DND-41 (cell line): ENCODE results near the gene RELCH.

Experiments
- ATAC-seq: fragments of 200-7000 bp; cut with Tn5 transposase; 3 replicates; pipeline ENCODE4 v1.9.1; 2021; ENCODE audit warnings: low read depth; ENCODE audit not compliant: insufficient read depth
- DNase-seq: peaks from one replicate; pipeline ENCODE4 v3.0.0-alpha.2; 2020
- H2AFZ ChIP-seq: 2 replicates; pipeline ENCODE4 v1.6.0; 2012; ENCODE audit warnings: low read depth, low read length
- H3K27ac ChIP-seq: 2 replicates; pipeline ENCODE4 v1.5.1; 2012; ENCODE audit warnings: low read length, inconsistent platforms
- H3K27me3 ChIP-seq: fragments of 200-600 bp; sonication (generic); 2 replicates; pipeline ENCODE4 v1.6.0; 2012; ENCODE audit warnings: low read length, mild to moderate bottlenecking, inconsistent platforms; ENCODE audit not compliant: insufficient read depth, poor library complexity
- H3K36me3 ChIP-seq: 2 replicates; pipeline ENCODE4 v1.5.1; 2012; ENCODE audit warnings: low read length, inconsistent platforms; ENCODE audit not compliant: insufficient read depth
- H3K4me1 ChIP-seq: 2 replicates; pipeline ENCODE4 v1.5.1; 2012; ENCODE audit warnings: mild to moderate bottlenecking, low read length; ENCODE audit not compliant: insufficient read depth
- H3K4me2 ChIP-seq: 2 replicates; pipeline ENCODE4 v1.6.0; 2012; ENCODE audit warnings: mild to moderate bottlenecking, moderate library complexity, low read length, inconsistent platforms; ENCODE audit not compliant: insufficient read depth
- H3K4me3 ChIP-seq, 2 experiments: fragments of 200-600 bp in 1 of 2; shearing (Covaris generic) in 1 of 2; 2 replicates each; pipeline ENCODE4 v1.5.1; 2012 to 2016; ENCODE audit warnings: inconsistent platforms in 2 of 2, low read length in 2 of 2, mild to moderate bottlenecking in 2 of 2, low read depth in 1 of 2, moderate library complexity in 1 of 2
- H3K79me2 ChIP-seq: 2 replicates; pipeline ENCODE4 v1.6.0; 2012; ENCODE audit warnings: low read length, inconsistent platforms; ENCODE audit not compliant: insufficient read depth
- H3K9ac ChIP-seq: 2 replicates; pipeline ENCODE4 v1.6.0; 2012; ENCODE audit warnings: low read depth, mild to moderate bottlenecking, inconsistent platforms, low read length, moderate library complexity
- H3K9me3 ChIP-seq: 2 replicates; pipeline ENCODE4 v1.5.1; 2012; ENCODE audit warnings: low read length, moderate library complexity, mild to moderate bottlenecking, inconsistent platforms; ENCODE audit not compliant: insufficient read depth, severe bottlenecking
- H4K20me1 ChIP-seq: 2 replicates; pipeline ENCODE4 v1.6.0; 2012; ENCODE audit warnings: low read length; ENCODE audit not compliant: insufficient read depth
- CTCF ChIP-seq: IDR thresholded peaks from 2 replicates; pipeline ENCODE4 v1.5.1; 2012; ENCODE audit warnings: borderline replicate concordance, low read length, moderate library complexity, mild to moderate bottlenecking; ENCODE audit not compliant: poor library complexity, severe bottlenecking; ENCODE audit errors: extremely low read depth
- EZH2 ChIP-seq: IDR thresholded peaks from 3 replicates; pipeline ENCODE4 v1.6.1; 2012; ENCODE audit warnings: borderline replicate concordance, low read depth, mild to moderate bottlenecking, moderate library complexity, low read length, inconsistent platforms; ENCODE audit not compliant: severe bottlenecking

The RELCH gene

GRCh38 chr18:62186774-62187542, at the start of gene RELCH, which contains the start of gene PIGN:
TSS of gene RELCH (plus strand) at chr18:62187255. CDS start at chr18:62187506, 251 bp downstream.
TSS of gene PIGN (minus strand) at chr18:62187056. CDS start at chr18:62161353, 25,703 bp downstream.
- Histone ChIP-seq H3K9me3 (no peaks in the 10 kb centered on the region), H3K27me3 (no peaks in the 10 kb centered on the region), H3K79me2 (peaks cover 87% of the 10 kb centered on the region), H4K20me1 (peaks cover 33% of the 10 kb centered on the region), H3K9ac (peak within 1 kb of the TSS; percentile 87), H3K27ac (peak within 1 kb of the TSS; percentile 87), H2AFZ (peak within 1 kb of the TSS; percentile 93), H3K4me3 (peak within 1 kb of the TSS; percentile 80 to 90), H3K36me3 (no peaks in the 10 kb centered on the region; the same call in 1 of the 2 replicates), H3K4me1 (peaks cover 60% of the 10 kb centered on the region), H3K4me2 (peak within 1 kb of the TSS; percentile 87)
- TF ChIP-seq EZH2 (no peak), CTCF (no peak)
- ATAC-seq, result peak; percentile 91
- peak; percentile 97 for DNase-seq

GRCh38 chr18:62138461-62139235, 48.4 kb upstream of the RELCH start:
- no peaks in the 10 kb centered on the region for H3K9me3 ChIP-seq
- no peaks in the 10 kb centered on the region for H3K4me1 ChIP-seq
- H3K27ac ChIP-seq, result no peak overlapping the region
- H3K9ac ChIP-seq, result no peak overlapping the region
- no peak for DNase-seq
- H2AFZ ChIP-seq, result no peak overlapping the region
- no peaks in the 10 kb centered on the region for H4K20me1 ChIP-seq
- peaks cover 20% of the 10 kb centered on the region for H3K36me3 ChIP-seq
- no peaks in the 10 kb centered on the region for H3K79me2 ChIP-seq
- no peak overlapping the region for H3K4me2 ChIP-seq
- no peaks in the 10 kb centered on the region for H3K27me3 ChIP-seq
- H3K4me3 ChIP-seq, result no peak overlapping the region
- TF ChIP-seq CTCF (no peak), EZH2 (no peak)
- no peak for ATAC-seq

- no peaks in the 10 kb centered on the region for H4K20me1 ChIP-seq
- H3K36me3 ChIP-seq, result peaks cover 32% of the 10 kb centered on the region
- no peaks in the 10 kb centered on the region for H3K27me3 ChIP-seq
- TF ChIP-seq CTCF, result no peak
- TF ChIP-seq EZH2, result no peak
- H3K9ac ChIP-seq, result no peak overlapping the region
- no peaks in the 10 kb centered on the region for H3K4me1 ChIP-seq
- H3K79me2 ChIP-seq, result no peaks in the 10 kb centered on the region
- no peak for DNase-seq
- ATAC-seq, result no peak
- no peak overlapping the region for H3K27ac ChIP-seq
- H2AFZ ChIP-seq, result no peak overlapping the region
- no peak overlapping the region for H3K4me3 ChIP-seq
- no peaks in the 10 kb centered on the region for H3K9me3 ChIP-seq
- no peak overlapping the region for H3K4me2 ChIP-seq
These were observed 46.8 kb upstream of the RELCH start for GRCh38 chr18:62140259-62140658.
